Coronary artery (tissue), 2 donors: ENCODE measurements around the gene FNBP1L.

Experiments
- DNase-seq: peaks from one replicate; pipeline ENCODE4 v3.0.0-alpha.2; 2017; ENCODE audit warnings: low spot score
- H3K27ac ChIP-seq, 2 donors: fragments of 200-600 bp; sonication (generic); one replicate each; pipeline ENCODE4 v1.5.1; 2016 to 2019
- H3K4me3 ChIP-seq: fragments of 200-600 bp; sonication (generic); 2 replicates; pipeline ENCODE4 v1.5.1; 2016; ENCODE audit warnings: mild to moderate bottlenecking, moderate library complexity
- CTCF ChIP-seq: fragments of 200-600 bp; sonication (generic); IDR thresholded peaks from one replicate; pipeline ENCODE4 v1.5.1; 2019; ENCODE audit warnings: antibody characterized with exemption

Gene FNBP1L

GRCh38 chr1:93499533-93499932 is 51.6 kb downstream of the FNBP1L start:
- no peak for DNase-seq
- TF ChIP-seq CTCF = no peak
- Histone ChIP-seq H3K27ac (no peak overlapping the region), H3K4me3 (no peak overlapping the region)

- Histone ChIP-seq H3K4me3 (no peak overlapping the region), H3K27ac (no peak overlapping the region)
- TF ChIP-seq CTCF = no peak
- DNase-seq = no peak
These were observed 52.4 kb downstream of the FNBP1L start for GRCh38 chr1:93500275-93500674.

DNA sequence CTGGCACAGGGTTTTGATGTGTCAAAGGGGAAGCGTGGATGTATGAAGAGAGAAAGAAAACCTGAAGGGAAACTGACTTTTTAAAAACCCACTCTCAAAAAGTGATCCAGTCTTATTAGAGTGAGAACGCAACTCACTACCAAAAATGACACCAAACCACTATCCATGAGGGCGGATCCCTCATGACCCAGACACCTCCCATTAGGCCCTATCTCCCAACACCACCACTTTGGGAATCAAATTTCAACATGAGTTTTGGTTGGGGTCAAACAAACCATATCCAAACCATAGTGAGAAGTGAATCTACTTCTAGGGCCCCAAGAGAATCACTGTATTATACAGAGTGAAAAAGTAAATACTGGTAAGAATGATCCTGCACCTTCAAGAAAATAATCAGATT is 53.5 kb downstream of the FNBP1L start:
- no peak for DNase-seq
- Histone ChIP-seq H3K4me3 (no peak overlapping the region), H3K27ac (no peak overlapping the region)
- TF ChIP-seq CTCF = no peak

DNA sequence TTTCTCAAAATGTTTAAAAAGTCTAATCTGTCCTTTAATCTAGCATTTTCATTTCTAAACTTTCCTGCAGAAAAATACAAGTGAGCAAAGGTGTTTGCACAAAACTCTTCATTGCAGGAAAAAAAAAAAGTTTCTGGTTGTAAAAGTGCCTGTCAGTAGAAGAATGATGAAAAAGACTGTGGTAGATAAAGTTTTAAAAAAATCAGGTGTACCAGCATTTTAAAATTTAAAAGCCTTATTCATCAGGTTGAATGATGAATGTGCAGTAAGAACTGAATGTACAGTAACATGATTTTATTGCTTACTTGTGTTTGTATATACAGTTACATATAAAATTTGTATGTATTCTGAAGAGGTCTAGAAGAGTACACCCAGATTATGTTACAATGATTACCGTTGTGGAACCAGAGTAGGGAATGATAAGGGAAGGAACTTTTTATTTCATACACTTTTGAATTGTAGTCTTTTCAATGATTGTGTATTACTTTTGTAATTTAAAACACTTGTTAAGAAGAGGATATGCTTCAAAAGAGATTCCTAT is 54.0 kb downstream of the FNBP1L start:
- no peak for TF ChIP-seq CTCF
- Histone ChIP-seq H3K4me3 (no peak overlapping the region), H3K27ac (no peak overlapping the region)
- no peak for DNase-seq

GRCh38 chr1:93502571-93502970 is 54.7 kb downstream of the FNBP1L start:
- Histone ChIP-seq H3K27ac (no peak overlapping the region), H3K4me3 (no peak overlapping the region)
- no peak for DNase-seq
- TF ChIP-seq CTCF = no peak

GRCh38 chr1:93503163-93503562 is 55.2 kb downstream of the FNBP1L start:
- H3K4me3 ChIP-seq = no peak overlapping the region
- no peak for TF ChIP-seq CTCF
- no peak overlapping the region for H3K27ac ChIP-seq
- DNase-seq = no peak

DNA sequence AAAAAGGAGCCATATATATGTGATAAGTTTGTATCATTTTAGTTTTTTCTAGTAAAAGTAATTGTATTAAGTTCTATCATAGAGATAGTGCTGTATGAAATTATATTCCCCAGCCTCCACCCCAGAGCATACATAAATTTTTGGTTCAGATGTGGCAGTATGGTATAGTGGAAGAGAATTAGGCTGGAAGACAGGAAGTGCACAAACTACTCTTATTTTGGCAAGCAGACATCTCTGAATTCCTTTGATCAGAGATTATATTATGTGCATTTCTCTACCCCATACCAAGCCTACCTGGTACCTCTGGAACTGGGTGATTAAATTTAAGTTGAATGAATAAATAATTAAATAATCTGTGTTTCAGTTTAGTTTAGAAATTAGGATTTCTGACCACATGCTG is 55.9 kb downstream of the FNBP1L start:
- no peak for TF ChIP-seq CTCF
- DNase-seq = no peak
- Histone ChIP-seq H3K4me3 (no peak overlapping the region), H3K27ac (no peak overlapping the region)
